Measurements from ENCODE around the gene IL3.

DNA sequence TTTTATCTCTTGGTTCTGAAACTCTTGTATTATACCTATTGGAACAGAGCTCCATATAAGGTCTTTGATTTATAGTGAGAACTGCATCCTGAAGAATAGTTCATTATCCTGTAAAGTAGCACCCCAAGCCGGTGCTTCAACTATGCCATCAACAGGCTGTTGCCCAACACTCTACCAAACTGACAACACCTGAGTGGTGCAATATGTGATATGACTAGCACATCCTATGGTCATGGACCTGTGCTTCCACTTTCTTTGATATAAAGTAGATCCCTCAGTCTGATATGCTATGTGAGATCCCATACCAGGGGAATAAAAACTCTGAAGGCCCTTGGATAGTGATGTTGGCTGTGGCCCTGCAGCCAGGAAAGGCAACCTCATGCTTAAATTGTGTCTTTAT, 28.9 kb downstream of the IL3 start:
- TF ChIP-seq MAFK (IDR thresholded peaks at IDR 0.05; ENCODE audit: low read depth, low read length), result no peak
- no peak for TF ChIP-seq POLR2A (IDR thresholded peaks at IDR 0.05; ENCODE audit: low read depth, low read length)
- TF ChIP-seq, protein P1, sequence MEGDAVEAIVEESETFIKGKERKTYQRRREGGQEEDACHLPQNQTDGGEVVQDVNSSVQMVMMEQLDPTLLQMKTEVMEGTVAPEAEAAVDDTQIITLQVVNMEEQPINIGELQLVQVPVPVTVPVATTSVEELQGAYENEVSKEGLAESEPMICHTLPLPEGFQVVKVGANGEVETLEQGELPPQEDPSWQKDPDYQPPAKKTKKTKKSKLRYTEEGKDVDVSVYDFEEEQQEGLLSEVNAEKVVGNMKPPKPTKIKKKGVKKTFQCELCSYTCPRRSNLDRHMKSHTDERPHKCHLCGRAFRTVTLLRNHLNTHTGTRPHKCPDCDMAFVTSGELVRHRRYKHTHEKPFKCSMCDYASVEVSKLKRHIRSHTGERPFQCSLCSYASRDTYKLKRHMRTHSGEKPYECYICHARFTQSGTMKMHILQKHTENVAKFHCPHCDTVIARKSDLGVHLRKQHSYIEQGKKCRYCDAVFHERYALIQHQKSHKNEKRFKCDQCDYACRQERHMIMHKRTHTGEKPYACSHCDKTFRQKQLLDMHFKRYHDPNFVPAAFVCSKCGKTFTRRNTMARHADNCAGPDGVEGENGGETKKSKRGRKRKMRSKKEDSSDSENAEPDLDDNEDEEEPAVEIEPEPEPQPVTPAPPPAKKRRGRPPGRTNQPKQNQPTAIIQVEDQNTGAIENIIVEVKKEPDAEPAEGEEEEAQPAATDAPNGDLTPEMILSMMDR (conservative IDR thresholded peaks at IDR 0.05; ENCODE audit: low read depth, low read length), result no peak
- TF ChIP-seq CEBPB (IDR thresholded peaks at IDR 0.05; ENCODE audit: low read depth, low read length), result 0 out of 2 replicates have a peak, but pooled peaks have one; percentile 19
- TF ChIP-seq BHLHE40 (IDR thresholded peaks at IDR 0.05; ENCODE audit: low read depth, low read length), result no peak
- no peak for TF ChIP-seq RCOR1 (IDR thresholded peaks at IDR 0.05; ENCODE audit: insufficient replicate concordance, low read length)
- no peak for TF ChIP-seq RAD21 (IDR thresholded peaks at IDR 0.05; ENCODE audit: low read length)
- no peak for TF ChIP-seq ELK1 (IDR thresholded peaks at IDR 0.05; ENCODE audit: borderline replicate concordance, low read depth, low read length)
- TF ChIP-seq, protein P2, sequence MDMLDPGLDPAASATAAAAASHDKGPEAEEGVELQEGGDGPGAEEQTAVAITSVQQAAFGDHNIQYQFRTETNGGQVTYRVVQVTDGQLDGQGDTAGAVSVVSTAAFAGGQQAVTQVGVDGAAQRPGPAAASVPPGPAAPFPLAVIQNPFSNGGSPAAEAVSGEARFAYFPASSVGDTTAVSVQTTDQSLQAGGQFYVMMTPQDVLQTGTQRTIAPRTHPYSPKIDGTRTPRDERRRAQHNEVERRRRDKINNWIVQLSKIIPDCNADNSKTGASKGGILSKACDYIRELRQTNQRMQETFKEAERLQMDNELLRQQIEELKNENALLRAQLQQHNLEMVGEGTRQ (IDR thresholded peaks at IDR 0.05; ENCODE audit: low read depth, low read length), result no peak
